ENCODE results near the gene KDM2B. TPM values are rescaled to one million over a fixed set of nuclear protein-coding genes. Genes with fewer than 3 reads are reported as not detected.

Gene KDM2B
- polyA plus RNA-seq, 2 of the 4 experiments (the other 2 are of a cell fraction) = 10.4 to 18.4 TPM

GRCh38 chr12:121581686-121582429, 1.0 kb upstream of the KDM2B start:
- no peak for ATAC-seq
- no peak for DNase-seq (ENCODE audit: low read depth in 1 of 2, low spot score in 1 of 2)
- 88% methylated on average over 17 of the region's 17 CpGs for WGBS (ENCODE audit: missing lambda C conversion rate)
- CTCF ChIA-PET = interaction anchor here (0.5 to 1.6 kb wide), 3 partner anchors 11 to 100 kb away, joined by 3 to 4 read pairs (median 3); no protein-coding TSS in a partner anchor
- peaks cover 43% of the 10 kb centered on the region for H3K4me1 ChIP-seq
- FAIRE-seq = no peak
- H3K4me3 ChIP-seq = no peak overlapping the region
- POLR2A ChIA-PET = interaction anchor here (0.5 to 3.0 kb wide), 2 partner anchors 44 to 48 kb away, joined by 3 to 24 read pairs; partner anchors contain the start of gene ORAI1
- no peaks in the 10 kb centered on the region for H3K9me3 ChIP-seq
- peak overlapping the region in 1 of 2 experiments; percentile 94; a peak in 1 of 6 replicates for H3K27ac ChIP-seq
- TF ChIP-seq MAZ (IDR thresholded peaks at IDR 0.05; ENCODE audit: borderline replicate concordance, low read depth, low read length) = no peak
- TF ChIP-seq HDAC2 (IDR thresholded peaks at IDR 0.05) = no peak
- no peak for TF ChIP-seq RFX5 (IDR thresholded peaks at IDR 0.05)
- no peak for TF ChIP-seq KDM1A (IDR thresholded peaks at IDR 0.05; ENCODE audit: low read depth)
- TF ChIP-seq ZC3H11A (IDR thresholded peaks at IDR 0.05) = no peak
- TF ChIP-seq ESRRA (IDR thresholded peaks at IDR 0.05; ENCODE audit: borderline replicate concordance, low read length) = no peak
- TF ChIP-seq FOSL2 (IDR thresholded peaks at IDR 0.05) = no peak
- no peak for TF ChIP-seq FOSL2 (CRISPR knock-in tag; IDR thresholded peaks at IDR 0.05)
- no peak for TF ChIP-seq TFCP2L1 (CRISPR knock-in tag; IDR thresholded peaks at IDR 0.05)
- H3K4me2 ChIP-seq = peak overlapping the region; percentile 90

GRCh38 chr12:121579981-121580868, 598 bp downstream of the KDM2B start:
- peak; percentile 78 to 80 for ATAC-seq
- Histone ChIP-seq H3K27ac (peak overlapping the region; percentile 77 to 94), H3K4me1 (peaks cover 49% of the 10 kb centered on the region), H3K4me2 (peak overlapping the region; percentile 90), H3K9me3 (no peaks in the 10 kb centered on the region), H3K4me3 (peak overlapping the region; percentile 54)
- ChIA-PET CTCF (interaction anchor here (1.1 to 2.8 kb wide), 4 partner anchors 11 to 102 kb away, joined by 4 to 11 read pairs (median 4); partner anchors contain the start of gene ORAI1), POLR2A (interaction anchor here (0.6 to 3.0 kb wide), 8 partner anchors 11 to 114 kb away, joined by 3 to 24 read pairs (median 8); partner anchors contain the start of gene ORAI1)
- TF ChIP-seq JUN (IDR thresholded peaks at IDR 0.05) (peak; percentile 46 to 68; a peak in 2 of 5 replicates), POLR2A (IDR thresholded peaks at IDR 0.05; ENCODE audit: low read length) (peak; percentile 47), ZSCAN20 (CRISPR knock-in tag; IDR thresholded peaks at IDR 0.05) (no peak)
- 5% methylated on average over 18 of the region's 54 CpGs for WGBS (ENCODE audit: missing lambda C conversion rate)
- FAIRE-seq = no peak
- DNase-seq (ENCODE audit: low read depth in 1 of 2, low spot score in 1 of 2) = peak; percentile 58 to 67

- ChIA-PET CTCF (interaction anchor here (1.1 to 2.8 kb wide), 2 partner anchors 10 to 47 kb away, joined by 4 to 11 read pairs; partner anchors contain the start of gene ORAI1), POLR2A (interaction anchor here (0.9 to 3.0 kb wide), 4 partner anchors 10 to 47 kb away, joined by 4 to 24 read pairs (median 10); partner anchors contain the start of gene ORAI1)
- H3K4me1 ChIP-seq = peaks cover 49% of the 10 kb centered on the region
- 28% methylated on average over 19 of the region's 53 CpGs for WGBS (ENCODE audit: missing lambda C conversion rate)
- no peaks in the 10 kb centered on the region for H3K9me3 ChIP-seq
- H3K27ac ChIP-seq = peak overlapping the region; percentile 77 to 94
- no peak for FAIRE-seq
- no peak for DNase-seq (ENCODE audit: low read depth in 1 of 2, low spot score in 1 of 2)
- TF ChIP-seq FOXS1 (CRISPR knock-in tag; IDR thresholded peaks at IDR 0.05) = no peak
- no peak for TF ChIP-seq MAFK (IDR thresholded peaks at IDR 0.05; ENCODE audit: partially characterized antibody)
- TF ChIP-seq POLR2A (IDR thresholded peaks at IDR 0.05; ENCODE audit: low read length) = 0 out of 2 replicates have a peak, but pooled peaks have one; percentile 13
- TF ChIP-seq KDM5A (IDR thresholded peaks at IDR 0.05) = no peak
- TF ChIP-seq RFX5 (IDR thresholded peaks at IDR 0.05) = no peak
- TF ChIP-seq SREBF2 (IDR thresholded peaks at IDR 0.05) = no peak
- TF ChIP-seq RNF2 (IDR thresholded peaks at IDR 0.05; ENCODE audit: borderline replicate concordance, low read depth) = no peak
- no peak for TF ChIP-seq CBX8 (IDR thresholded peaks at IDR 0.05)
- TF ChIP-seq FOSL2 (IDR thresholded peaks at IDR 0.05) = no peak
- TF ChIP-seq FOSL2 (CRISPR knock-in tag; IDR thresholded peaks at IDR 0.05) = no peak
- H3K4me3 ChIP-seq = peak overlapping the region; percentile 54
- peak in 1 of 2 experiments; percentile 13; a peak in 3 of 6 replicates for ATAC-seq
- H3K4me2 ChIP-seq = peak overlapping the region; percentile 90
Observed at GRCh38 chr12:121579190-121579791, 1.5 kb downstream of the KDM2B start.
